ENCODE results near the gene UBE3D. TPM values are rescaled to one million over a fixed set of nuclear protein-coding genes. Genes with fewer than 3 reads are reported as not detected.

UBE3D gene
- total RNA-seq, 1 experiment from 2014 or later = 10.7 TPM

- no peaks in the 10 kb centered on the region for H4K20me1 ChIP-seq (ENCODE audit: control insufficient read depth, insufficient read depth, insufficient read length)
- peaks cover 42 to 45% of the 10 kb centered on the region in 2 experiments for H3K4me1 Mint-ChIP-seq
- H2AK5ac ChIP-seq (ENCODE audit: insufficient read length, low read length) = no peak overlapping the region
- no peak overlapping the region for H2BK12ac ChIP-seq (ENCODE audit: insufficient read length, low read depth, low read length)
- H2AFZ ChIP-seq (ENCODE audit: low read length) = no peak overlapping the region
- H3T11ph ChIP-seq (ENCODE audit: low read length) = no peak overlapping the region
- no peaks in the 10 kb centered on the region for H3K9me3 ChIP-seq (ENCODE audit: control insufficient read depth, low read depth, low read length)
- H3K79me2 ChIP-seq (ENCODE audit: insufficient read depth, low read length) = 0 out of 2 replicates have a peak, but pooled peaks cover 1% of the 10 kb centered on the region
- H3K27me3 Mint-ChIP-seq (ENCODE audit: low read depth) = no peaks in the 10 kb centered on the region
- H3K27ac ChIP-seq (ENCODE audit: insufficient read length, low read depth, low read length) = no peak overlapping the region
- no peak overlapping the region for H2BK15ac ChIP-seq (ENCODE audit: low read depth, low read length)
- H3K56ac ChIP-seq (ENCODE audit: insufficient read length, low read depth, low read length) = no peak overlapping the region
- H3K4ac ChIP-seq (ENCODE audit: low read depth, low read length) = no peak overlapping the region
- no peak overlapping the region for H4K91ac ChIP-seq (ENCODE audit: insufficient read length, low read depth, low read length)
- no peaks in the 10 kb centered on the region for H3K4me1 ChIP-seq (ENCODE audit: insufficient read depth, low read length)
- peaks cover 3% of the 10 kb centered on the region for H3K23me2 ChIP-seq (ENCODE audit: insufficient read length, low read depth, low read length, poor library complexity, severe bottlenecking)
- no peak overlapping the region for H2BK120ac ChIP-seq (ENCODE audit: low read depth, low read length, poor library complexity, severe bottlenecking)
- no peak overlapping the region for H4K5ac ChIP-seq (ENCODE audit: insufficient read length, low read depth, low read length)
- no peaks in the 10 kb centered on the region; a peak in 1 of 5 replicates for H3K9me3 Mint-ChIP-seq
- H3K18ac ChIP-seq (ENCODE audit: insufficient read length, low read depth, low read length) = no peak overlapping the region
- no peaks in the 10 kb centered on the region for H3K27me3 ChIP-seq (ENCODE audit: insufficient read depth, low read length)
- H3K27ac Mint-ChIP-seq = no peak overlapping the region
- H3K14ac ChIP-seq (ENCODE audit: insufficient read depth, low read length) = no peak overlapping the region
- no peaks in the 10 kb centered on the region for H3K79me1 ChIP-seq (ENCODE audit: insufficient read depth, low read depth, low read length, poor library complexity, severe bottlenecking)
- no CpG with 5 or more reads among the region's 1 CpG for WGBS (ENCODE audit: extremely low coverage, insufficient read length, low lambda C conversion rate)
- DNase-seq = no peak
- peaks cover 2 to 17% (median 17%) of the 10 kb centered on the region in 3 experiments; a peak in 6 of 7 replicates for H3K36me3 Mint-ChIP-seq (ENCODE audit: insufficient read depth in 1 of 3, low read depth in 3 of 3)
- H4K8ac ChIP-seq (replicated peaks; ENCODE audit: insufficient read length, low read depth, low read length) = no peak overlapping the region
- H3K4me3 Mint-ChIP-seq = no peak overlapping the region
- TF ChIP-seq CTCF (conservative IDR thresholded peaks at IDR 0.05) = no peak
- no peak overlapping the region for H3K23ac ChIP-seq (ENCODE audit: insufficient read length, low read depth, low read length)
- H2BK20ac ChIP-seq (ENCODE audit: low read depth, low read length, poor library complexity, severe bottlenecking) = no peak overlapping the region
- H3K9ac ChIP-seq (ENCODE audit: extremely low read depth, insufficient read length, low read length) = no peak overlapping the region
- H2BK5ac ChIP-seq (ENCODE audit: insufficient read length, low read length) = no peak overlapping the region
- H3K4me2 ChIP-seq (ENCODE audit: insufficient read depth, insufficient read length, low read length) = no peak overlapping the region
Observed at GRCh38 chr6:83073615-83074014, 8.0 kb upstream of the UBE3D start.

Measured in H9 (cell line).